SK-N-SH (cell line): ENCODE data around the gene S100B. TPM values are rescaled to one million over a fixed set of nuclear protein-coding genes. Genes with fewer than 3 reads are reported as not detected.

Experiments used
- CTCF ChIA-PET: fragments of 300-600, 350-600 bp; formaldehyde crosslinking; extraction: SDS; loops from one replicate; lab custom pipeline; 2021; lab: Yijun Ruan, JAX
- POLR2A ChIA-PET: fragments of 350-600 bp; sonication (Branson Sonifier 250); formaldehyde crosslinking; extraction: SDS; loops from one replicate; lab custom pipeline; 2020; ENCODE audit warnings: antibody characterized with exemption, inconsistent platforms; lab: Yijun Ruan, JAX
- DNase-seq: peaks from one replicate; pipeline ENCODE4 v3.0.0; 2012
- H2AFZ ChIP-seq: fragments of 200-600 bp; sonication (generic); 2 replicates; pipeline ENCODE4 v1.8.1; 2016; ENCODE audit warnings: antibody characterized with exemption, mild to moderate bottlenecking, low read depth
- H3F3A ChIP-seq: fragments of 200-600 bp; sonication (generic); replicated peaks from 2 replicates; pipeline ENCODE3; 2016; ENCODE audit warnings: antibody characterized with exemption, mild to moderate bottlenecking; ENCODE audit not compliant: insufficient read depth
- H3K27ac ChIP-seq, 2 experiments: fragments of 200-500 bp in 1 of 2; fragments of 200-600 bp in 1 of 2; sonication (Bioruptor generic) in 1 of 2; sonication (generic), shearing (Covaris generic) in 1 of 2; 2 replicates each; pipeline versions ENCODE4 v1.5.1 to v1.6.1; 2014 to 2016; ENCODE audit warnings: low read depth in 2 of 2, inconsistent platforms in 1 of 2, low read length in 1 of 2, mild to moderate bottlenecking in 1 of 2, mixed read lengths in 1 of 2
- H3K27me3 ChIP-seq: fragments of 200-600 bp; sonication (generic), shearing (Covaris generic); 2 replicates; pipeline ENCODE4 v1.6.1; 2016; ENCODE audit warnings: mixed run types; ENCODE audit not compliant: insufficient read depth
- H3K36me3 ChIP-seq, 2 experiments: fragments of 200-500 bp in 1 of 2; fragments of 200-600 bp in 1 of 2; sonication (Bioruptor generic) in 1 of 2; sonication (generic) in 1 of 2; replicated peaks in 1 of 2; 2 replicates each; pipeline versions ENCODE3 to v1.5.1; 2014 to 2016; ENCODE audit warnings: low read length in 1 of 2, mild to moderate bottlenecking in 1 of 2; ENCODE audit not compliant: insufficient read depth in 2 of 2, control insufficient read depth in 1 of 2
- H3K4me1 ChIP-seq, 2 experiments: fragments of 200-500 bp in 1 of 2; fragments of 200-600 bp in 1 of 2; sonication (Bioruptor generic) in 1 of 2; sonication (generic), shearing (Covaris generic) in 1 of 2; 2 replicates each; pipeline versions ENCODE4 v1.5.1 to v1.6.1; 2014 to 2016; ENCODE audit warnings: low read depth in 1 of 2, low read length in 1 of 2, mixed run types in 1 of 2; ENCODE audit not compliant: insufficient read depth in 2 of 2, control insufficient read depth in 1 of 2
- H3K4me2 ChIP-seq: fragments of 200-600 bp; sonication (generic), shearing (Covaris generic); 2 replicates; pipeline ENCODE4 v1.6.1; 2017; ENCODE audit warnings: mixed run types
- H3K4me3 ChIP-seq, 2 experiments: fragments of 200-500 bp in 1 of 2; fragments of 200-600 bp in 1 of 2; sonication (Bioruptor generic) in 1 of 2; sonication (generic), shearing (Covaris generic) in 1 of 2; 2 replicates each; pipeline versions ENCODE4 v1.5.1 to v1.8.1; 2014 to 2016; ENCODE audit warnings: low read depth in 2 of 2, inconsistent platforms in 1 of 2, low read length in 1 of 2, mild to moderate bottlenecking in 1 of 2, mixed read lengths in 1 of 2, moderate library complexity in 1 of 2
- H3K79me2 ChIP-seq: fragments of 200-600 bp; sonication (generic); 2 replicates; pipeline ENCODE4 v1.8.1; 2017; ENCODE audit warnings: mild to moderate bottlenecking; ENCODE audit not compliant: insufficient read depth
- H3K9ac ChIP-seq: fragments of 200-600 bp; sonication (generic); 2 replicates; pipeline ENCODE4 v1.6.1; 2017; ENCODE audit warnings: mixed run types
- H3K9me2 ChIP-seq: fragments of 200-600 bp; sonication (generic); 2 replicates; pipeline ENCODE4 v1.6.1; 2017; ENCODE audit warnings: mixed run types
- H3K9me3 ChIP-seq: fragments of 200-600 bp; sonication (generic); 2 replicates; pipeline ENCODE4 v1.6.1; 2017; ENCODE audit warnings: mixed run types, mild to moderate bottlenecking, moderate library complexity
- H4K20me1 ChIP-seq: fragments of 200-600 bp; sonication (generic); 2 replicates; pipeline ENCODE4 v1.6.1; 2017; ENCODE audit warnings: mild to moderate bottlenecking, mixed run types; ENCODE audit not compliant: insufficient read depth
- CTCF ChIP-seq: fragments of 200-600 bp; sonication (generic); IDR thresholded peaks from 2 replicates; pipeline ENCODE4 v1.6.1; 2017; ENCODE audit warnings: antibody characterized with exemption, mild to moderate bottlenecking, moderate library complexity
- ELF1 ChIP-seq: IDR thresholded peaks from 2 replicates; pipeline ENCODE4 v1.4.0; 2012
- EP300 ChIP-seq, 2 experiments: IDR thresholded peaks; 2 replicates each; pipeline versions ENCODE4 v1.4.0 to v1.6.1; 2012; ENCODE audit warnings: borderline replicate concordance in 1 of 2, low read depth in 1 of 2, low read length in 1 of 2
- FOSL2 ChIP-seq: IDR thresholded peaks from 2 replicates; pipeline ENCODE4 v1.4.0; 2012; ENCODE audit warnings: low read depth, mild to moderate bottlenecking, moderate library complexity, borderline replicate concordance
- FOXM1 ChIP-seq: IDR thresholded peaks from 2 replicates; pipeline ENCODE4 v1.4.0; 2012; ENCODE audit warnings: low read depth, mild to moderate bottlenecking
- GABPA ChIP-seq: IDR thresholded peaks from 2 replicates; pipeline ENCODE4 v1.4.0; 2012; ENCODE audit warnings: low read depth, mild to moderate bottlenecking
- IRF3 ChIP-seq: fragments of 150-350 bp; IDR thresholded peaks from 2 replicates; pipeline ENCODE4 v1.6.1; 2016; ENCODE audit warnings: mild to moderate bottlenecking, low read depth, low read length
- MAX ChIP-seq: IDR thresholded peaks from 2 replicates; pipeline ENCODE4 v1.4.0; 2012; ENCODE audit warnings: low read depth
- MEF2A ChIP-seq: IDR thresholded peaks from 2 replicates; pipeline ENCODE4 v1.4.0; 2012; ENCODE audit warnings: low read depth, borderline replicate concordance
- NRF1 ChIP-seq: IDR thresholded peaks from 2 replicates; pipeline ENCODE4 v1.6.1; 2012; ENCODE audit warnings: low read depth, mild to moderate bottlenecking, low read length
- PBX3 ChIP-seq: IDR thresholded peaks from 2 replicates; pipeline ENCODE4; 2012
- RAD21 ChIP-seq: IDR thresholded peaks from 2 replicates; pipeline ENCODE4 v1.6.1; 2012; ENCODE audit warnings: mild to moderate bottlenecking, low read length
- REST ChIP-seq: IDR thresholded peaks from 2 replicates; pipeline ENCODE4 v1.6.1; 2012; ENCODE audit warnings: mild to moderate bottlenecking, low read depth, low read length, moderate library complexity
- RXRA ChIP-seq: IDR thresholded peaks from 2 replicates; pipeline ENCODE4 v1.4.0; 2012; ENCODE audit warnings: low read depth, mild to moderate bottlenecking, borderline replicate concordance
- SMC3 ChIP-seq: IDR thresholded peaks from 2 replicates; pipeline ENCODE4 v1.6.1; 2012; ENCODE audit warnings: low read depth, low read length, improper control_type of control experiment
- TAF1 ChIP-seq: IDR thresholded peaks from 2 replicates; pipeline ENCODE4 v1.6.1; 2012; ENCODE audit warnings: low read depth, mild to moderate bottlenecking, low read length, moderate library complexity, borderline replicate concordance
- TCF12 ChIP-seq: IDR thresholded peaks from 2 replicates; pipeline ENCODE4 v1.4.0; 2012
- TEAD4 ChIP-seq: IDR thresholded peaks from 2 replicates; pipeline ENCODE4 v1.4.0; 2012; ENCODE audit warnings: mild to moderate bottlenecking, borderline replicate concordance; ENCODE audit not compliant: insufficient read depth
- YY1 ChIP-seq: IDR thresholded peaks from 2 replicates; pipeline ENCODE4 v1.4.0; 2012; ENCODE audit warnings: low read depth, mild to moderate bottlenecking
- WGBS: methylation state at CpG from one replicate; pipeline ENCODE4 v1.1.6; 2017; ENCODE audit warnings: low lambda C conversion rate; 5-methylcytosine and 5-hydroxymethylcytosine counted together
- polyA plus RNA-seq, 3 experiments: library from polyadenylated mRNA; depleted of rRNA; stranded (reverse); fragments of >200 nt; gene quantifications; 2 replicates each; pipeline ENCODE4 v1.2.3, GENCODE V29; 2012

Gene S100B
- polyA plus RNA-seq, 1 of the 3 experiments (the other 2 are of a cell fraction), result 0.12 TPM

- 41% methylated on average over 1 of the region's 1 CpG for WGBS
Measured at GRCh38 chr21:46616656-46617055, 11.8 kb upstream of the S100B start.

More at GRCh38 chr21:46616656-46617055, 11.8 kb upstream of the S100B start:
- H3K79me2 ChIP-seq, result no peaks in the 10 kb centered on the region
- H3K4me1 ChIP-seq, result no peaks in the 10 kb centered on the region
- H2AFZ ChIP-seq, result no peak overlapping the region
- no peak overlapping the region for H3K27ac ChIP-seq
- POLR2A ChIA-PET, result no interaction called here
- CTCF ChIA-PET, result no interaction called here
- DNase-seq, result no peak
- no peaks in the 10 kb centered on the region for H3K9me2 ChIP-seq
- H3K9me3 ChIP-seq, result peaks cover 1% of the 10 kb centered on the region; the same call in 1 of the 2 replicates
- no peaks in the 10 kb centered on the region for H3F3A ChIP-seq
- no peaks in the 10 kb centered on the region for H4K20me1 ChIP-seq
- TF ChIP-seq CTCF (no peak), TCF12 (no peak), GABPA (no peak), PBX3 (no peak), IRF3 (no peak), SMC3 (no peak), REST (no peak), ELF1 (no peak), MEF2A (no peak), RAD21 (no peak), NRF1 (no peak), FOSL2 (no peak), TEAD4 (no peak), YY1 (no peak), FOXM1 (no peak), MAX (no peak), EP300 (IDR thresholded peaks at IDR 0.05; ENCODE audit: borderline replicate concordance in 1 of 2, low read depth in 1 of 2, low read length in 1 of 2) (no peak), RXRA (no peak), TAF1 (no peak)
- no peak overlapping the region for H3K4me2 ChIP-seq
- H3K27me3 ChIP-seq, result no peaks in the 10 kb centered on the region
- H3K9ac ChIP-seq, result no peak overlapping the region
- H3K4me3 ChIP-seq, result no peak overlapping the region
- H3K36me3 ChIP-seq, result no peaks in the 10 kb centered on the region
